GM08714 (cell line): ENCODE data around the gene NGEF.
"Not testable (repeated sequence)": the region's sequence is repeated elsewhere in the genome, so short reads cannot be mapped to it uniquely, and the experiment has no call there.

Experiments used
- H3K4me3 ChIP-seq: fragments of 200-500 bp; sonication (Bioruptor generic); 2 replicates; pipeline ENCODE4 v1.5.1; 2014; ENCODE audit warnings: mild to moderate bottlenecking, low read length, inconsistent platforms
- ZNF274 ChIP-seq: IDR thresholded peaks from 2 replicates; pipeline ENCODE4 v1.6.1; 2012; ENCODE audit warnings: mild to moderate bottlenecking, low read depth, low read length

The NGEF gene

DNA sequence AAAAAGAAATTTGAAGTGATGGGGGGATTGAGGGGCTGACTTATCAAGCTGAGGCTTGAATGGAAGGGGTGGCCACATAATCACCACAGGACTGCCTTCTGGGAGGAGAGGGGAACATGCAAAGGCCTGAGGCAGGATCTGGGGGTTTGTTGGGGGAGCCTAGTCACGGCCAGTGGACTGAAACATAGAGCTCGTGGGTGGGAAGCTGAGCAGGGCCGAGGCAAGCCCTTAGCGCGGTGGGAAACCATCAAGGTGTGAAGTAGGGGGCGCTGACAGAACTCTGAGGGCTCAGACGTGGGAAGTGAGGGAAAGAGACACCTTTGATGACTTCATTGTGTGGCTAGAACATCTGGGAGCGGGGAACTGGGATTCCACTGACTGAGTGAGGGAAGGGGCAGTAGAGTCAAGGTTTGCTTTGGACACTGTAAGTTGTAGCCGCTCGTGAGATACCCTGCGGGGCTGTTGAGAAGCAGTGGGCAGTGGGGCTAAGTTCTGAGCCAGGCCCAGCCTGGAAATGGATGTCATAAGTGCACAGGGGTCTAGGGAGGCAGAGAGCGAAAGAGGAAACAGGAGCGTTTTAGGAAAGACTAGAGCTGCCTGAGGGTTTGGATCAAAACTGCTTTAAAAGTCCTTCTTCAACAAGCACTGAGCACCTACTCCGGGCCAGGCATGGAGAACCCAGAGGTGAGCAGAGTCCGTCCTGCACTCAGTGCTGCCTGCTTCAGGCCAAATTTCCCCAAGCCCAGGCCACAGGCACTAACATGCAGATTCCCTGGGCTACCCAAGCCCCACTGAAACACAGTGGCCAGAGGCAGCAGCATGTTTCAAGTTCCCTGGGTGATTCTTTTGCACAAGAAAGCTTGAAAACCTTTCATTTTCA, 143.7 kb downstream of the NGEF start:
- no peak overlapping the region for H3K4me3 ChIP-seq
- no peak for TF ChIP-seq ZNF274

DNA sequence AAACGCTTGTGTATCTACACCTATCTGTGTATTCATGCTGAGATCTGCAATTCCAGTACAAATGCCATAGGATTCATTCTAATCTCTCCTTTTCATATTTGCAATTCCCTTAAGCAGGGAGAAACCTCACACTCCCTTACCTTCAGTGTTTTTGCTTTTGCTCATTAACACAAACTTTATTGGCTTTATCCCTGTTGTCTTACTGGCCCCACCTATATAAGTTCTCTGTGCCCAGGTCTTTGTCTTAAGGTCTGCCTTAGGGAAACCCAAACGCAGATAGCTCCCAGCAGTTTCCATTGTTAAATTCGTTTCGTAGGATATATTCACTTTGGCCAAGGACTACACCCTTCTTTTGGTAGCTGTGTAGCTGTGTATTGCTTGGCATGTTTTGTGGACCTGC, 147.0 kb downstream of the NGEF start:
- no peak for TF ChIP-seq ZNF274
- no peak overlapping the region for H3K4me3 ChIP-seq

DNA sequence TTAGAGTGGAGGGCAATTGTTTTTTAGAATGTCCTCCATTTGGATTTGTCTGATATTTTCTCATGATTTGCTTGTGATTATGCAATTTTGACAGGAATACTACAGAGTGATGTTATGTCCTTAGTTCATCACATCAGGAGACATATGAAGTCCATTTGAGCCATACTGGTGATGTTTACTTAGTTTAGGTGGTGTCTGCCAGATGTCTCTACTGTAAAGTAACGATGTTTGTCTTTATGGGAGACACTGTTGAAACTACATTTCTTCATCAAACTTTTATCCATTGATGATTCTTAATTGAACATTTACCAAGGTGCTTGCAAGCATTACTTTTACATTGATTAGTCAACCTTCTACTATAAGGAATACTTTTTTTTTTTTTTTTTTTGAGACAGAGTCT, 147.9 kb downstream of the NGEF start:
- no peak for TF ChIP-seq ZNF274
- no peak overlapping the region for H3K4me3 ChIP-seq

DNA sequence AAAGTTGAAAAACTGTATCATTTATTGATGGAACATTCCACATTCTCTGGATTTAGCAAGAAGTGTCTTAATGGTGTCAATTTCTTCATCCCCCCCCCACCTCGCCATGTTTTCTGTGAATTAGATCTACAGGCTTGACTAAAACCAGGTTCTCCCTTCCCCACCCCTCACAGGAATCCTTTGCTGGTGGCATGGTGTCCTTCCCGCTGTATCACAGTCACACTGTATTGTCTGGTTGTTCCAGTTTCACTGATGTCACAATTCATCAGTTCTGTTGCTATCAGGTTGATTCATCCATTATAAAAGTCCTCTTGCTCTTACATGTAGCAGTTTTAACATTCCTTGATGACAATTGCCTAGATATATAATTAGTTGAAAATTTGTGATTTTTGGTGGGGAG, 149.1 kb downstream of the NGEF start:
- TF ChIP-seq ZNF274 = no peak
- no peak overlapping the region for H3K4me3 ChIP-seq

DNA sequence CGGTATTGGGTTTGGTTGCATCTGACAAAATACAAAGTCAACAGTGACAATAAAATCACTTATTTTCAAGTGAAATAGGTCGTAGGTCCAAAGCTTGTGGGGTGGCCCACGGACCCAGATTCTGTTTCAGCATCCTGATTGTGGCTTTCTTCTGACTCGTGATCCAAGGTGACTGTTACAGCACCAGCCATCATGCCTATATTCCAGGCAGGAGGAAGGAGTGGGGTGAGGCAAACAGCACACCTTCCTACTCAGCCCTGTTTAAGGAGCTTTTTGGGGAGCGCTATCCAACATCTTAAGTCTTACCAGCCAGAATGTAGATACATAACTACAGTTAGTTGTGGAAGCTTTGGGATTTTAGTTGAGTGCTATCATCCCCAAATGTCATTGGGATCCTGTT, 151.7 kb downstream of the NGEF start:
- no peak for TF ChIP-seq ZNF274
- H3K4me3 ChIP-seq = no peak overlapping the region

DNA sequence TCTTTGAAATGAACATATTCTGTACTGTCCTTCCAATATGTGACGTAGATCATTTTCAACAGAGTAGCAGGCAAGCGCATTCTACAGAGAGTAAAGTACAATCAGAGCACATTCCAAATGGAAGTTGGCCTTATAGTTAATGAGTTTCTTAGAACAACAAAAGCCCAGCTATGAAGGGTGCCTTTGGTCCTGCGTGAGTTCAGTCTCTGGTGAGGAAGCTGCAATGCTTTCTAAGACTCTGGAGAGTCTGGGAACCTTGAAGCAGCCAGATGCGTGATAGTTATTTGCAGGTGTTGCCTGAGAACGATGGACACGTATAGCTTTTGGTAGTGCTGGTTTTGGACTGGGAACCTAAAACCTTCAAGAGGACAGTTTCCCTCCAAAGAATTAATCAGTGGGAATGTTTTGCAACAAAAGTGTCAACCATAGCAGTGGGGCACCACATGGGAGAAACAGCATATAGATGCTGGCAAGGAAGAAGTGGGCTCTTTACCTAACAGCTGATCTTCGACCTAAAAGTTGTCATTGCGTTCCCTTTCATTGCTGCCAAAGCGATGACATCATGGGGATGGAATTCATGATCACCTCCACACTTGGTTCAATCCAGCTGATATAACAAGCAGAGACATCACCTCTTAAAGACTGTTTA, 152.3 kb downstream of the NGEF start:
- no peak for TF ChIP-seq ZNF274
- H3K4me3 ChIP-seq = no peak overlapping the region

DNA sequence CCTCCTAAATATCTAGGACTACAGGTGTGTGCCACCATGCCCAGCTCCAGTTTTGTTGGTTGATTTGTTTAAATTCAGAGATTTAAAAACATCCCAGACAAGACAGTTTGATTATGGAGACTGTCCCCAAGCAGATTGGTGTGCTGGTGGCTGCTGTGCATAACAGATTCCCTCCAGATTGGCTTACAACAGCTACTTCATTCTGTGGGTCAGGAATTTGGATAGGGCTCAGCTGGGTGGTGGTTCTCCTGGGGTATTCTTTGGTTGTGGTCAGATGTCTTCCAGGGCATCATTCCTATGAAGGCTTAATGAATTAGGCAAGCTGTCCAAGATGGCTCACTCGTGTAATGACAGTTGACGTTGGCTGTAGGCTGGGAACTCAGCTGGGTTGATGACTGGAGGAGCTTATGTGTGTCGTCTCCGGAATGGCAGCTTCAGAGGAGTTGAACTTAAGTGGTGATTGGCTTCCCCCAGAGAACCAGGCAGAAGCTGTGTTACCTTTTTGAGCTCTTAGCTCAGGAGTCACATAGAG, 153.6 kb downstream of the NGEF start:
- TF ChIP-seq ZNF274 = no peak
- H3K4me3 ChIP-seq = no peak overlapping the region

DNA sequence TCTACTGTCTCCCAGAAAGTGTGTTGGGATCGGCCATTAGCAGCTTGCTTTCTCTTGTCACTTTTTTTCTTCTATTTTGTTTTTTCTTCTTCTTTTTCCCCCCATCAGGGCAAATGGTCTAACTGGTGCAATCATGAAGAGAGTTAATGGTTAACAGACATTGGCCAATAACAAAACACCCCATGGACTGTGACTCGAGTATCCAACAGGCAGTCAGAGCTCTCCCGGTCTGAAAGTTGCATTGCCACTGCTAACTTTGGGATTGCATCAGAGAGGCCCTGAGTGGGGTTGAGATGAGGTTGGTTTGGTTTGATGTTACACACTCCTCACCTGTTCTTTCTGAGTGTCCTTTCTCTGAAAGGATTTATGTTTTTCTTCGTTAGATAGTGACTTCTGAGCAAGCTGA, 155.9 kb downstream of the NGEF start:
- TF ChIP-seq ZNF274 = no peak
- H3K4me3 ChIP-seq = no peak overlapping the region

DNA sequence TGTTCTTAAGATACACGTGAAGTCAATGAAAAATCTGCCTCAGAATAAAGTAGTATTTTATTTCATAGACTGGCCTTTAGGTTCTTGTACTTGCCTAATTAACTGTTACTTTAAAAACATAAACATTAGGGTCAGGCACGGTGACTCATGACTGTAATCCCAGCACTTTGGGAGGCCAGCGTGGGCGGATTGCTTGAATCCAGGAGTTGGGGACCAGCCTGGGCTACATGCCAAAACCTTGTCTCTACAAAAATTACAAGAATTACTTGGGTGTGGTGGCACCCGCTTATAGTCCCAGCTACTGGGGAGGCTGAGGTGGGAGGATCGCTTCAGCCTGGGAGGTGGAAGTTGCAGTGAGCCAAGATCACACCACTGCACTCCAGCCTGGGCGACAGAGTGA, 159.0 kb downstream of the NGEF start:
- TF ChIP-seq ZNF274 = no peak
- no peak overlapping the region for H3K4me3 ChIP-seq

DNA sequence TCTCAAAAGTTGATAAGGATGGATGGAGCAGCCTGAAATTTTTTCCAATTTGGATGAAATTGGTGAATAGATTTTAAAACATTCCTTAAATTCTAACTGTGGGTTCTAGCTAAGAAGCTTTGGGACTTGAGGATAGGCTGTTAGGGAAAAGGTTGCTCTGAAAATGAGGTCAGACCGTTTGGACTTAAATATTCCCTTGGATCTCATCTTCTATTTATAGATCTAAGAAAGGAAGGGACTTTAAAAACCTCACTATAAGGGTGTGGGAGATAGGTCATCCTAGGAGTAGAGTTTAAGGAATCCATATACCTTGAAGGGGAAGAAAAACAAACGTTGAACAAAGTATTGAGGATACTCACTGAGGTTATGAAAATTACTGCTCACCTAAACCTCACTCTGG, 160.4 kb downstream of the NGEF start:
- TF ChIP-seq ZNF274 = no peak
- no peak overlapping the region for H3K4me3 ChIP-seq

DNA sequence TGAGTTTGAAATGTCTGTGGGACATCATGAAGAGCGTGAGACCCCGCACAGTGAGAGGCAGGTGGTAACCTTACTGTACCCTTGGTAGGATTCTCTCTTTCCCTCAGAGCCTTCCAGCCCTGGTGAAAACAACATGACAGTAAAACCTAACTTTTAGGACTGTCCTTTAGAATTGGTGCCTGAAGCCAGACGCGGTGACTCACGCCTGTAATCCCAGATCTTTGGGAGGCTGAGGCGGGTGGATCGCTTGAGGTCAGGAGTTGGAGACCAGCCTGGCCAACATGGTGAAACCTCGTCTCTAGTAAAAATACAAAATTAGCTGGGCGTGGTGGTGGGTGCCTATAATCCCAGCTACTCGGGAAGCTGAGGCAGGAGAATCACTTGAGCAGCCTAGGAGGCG, 161.0 kb downstream of the NGEF start:
- H3K4me3 ChIP-seq = not testable (repeated sequence)

DNA sequence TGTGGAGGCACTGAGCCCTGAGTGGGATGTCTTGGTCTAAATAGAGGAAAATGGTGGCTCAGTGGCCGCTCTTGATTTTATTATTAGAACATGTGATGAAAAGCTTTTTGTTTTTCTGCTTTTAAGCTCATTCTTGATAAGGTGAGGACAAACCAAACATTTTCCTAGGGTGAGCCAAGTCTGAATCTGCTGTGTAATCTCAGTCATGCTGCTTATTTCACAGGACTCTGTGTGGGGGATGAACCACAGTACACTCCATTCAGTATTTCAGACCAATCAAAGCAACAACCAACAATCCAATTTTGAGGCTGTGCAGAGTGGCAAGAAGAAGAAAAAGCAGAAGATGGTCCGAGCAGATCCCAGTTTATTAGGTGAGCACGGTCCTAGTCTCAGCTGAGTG, 163.0 kb downstream of the NGEF start:
- no peak for TF ChIP-seq ZNF274
- H3K4me3 ChIP-seq = no peak overlapping the region

DNA sequence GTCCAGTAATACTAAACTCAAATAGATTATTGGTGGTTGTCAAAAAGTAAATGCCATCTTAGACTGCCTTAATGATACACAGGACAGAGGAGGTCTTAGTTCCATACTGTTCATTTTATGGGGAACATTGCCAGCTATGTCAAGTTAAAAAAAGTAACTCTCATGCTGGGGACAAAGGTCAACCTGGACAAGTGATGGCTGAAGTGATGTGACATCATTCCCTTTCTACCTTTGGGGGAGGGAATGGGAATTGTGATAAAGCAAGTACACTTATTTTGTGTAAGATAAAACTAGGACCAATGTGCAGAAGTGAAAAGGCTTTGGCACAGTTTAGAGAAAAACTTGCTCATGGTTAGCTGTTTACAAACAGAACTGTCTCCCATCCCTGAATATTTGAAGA, 167.0 kb downstream of the NGEF start:
- no peak overlapping the region for H3K4me3 ChIP-seq
- no peak for TF ChIP-seq ZNF274

DNA sequence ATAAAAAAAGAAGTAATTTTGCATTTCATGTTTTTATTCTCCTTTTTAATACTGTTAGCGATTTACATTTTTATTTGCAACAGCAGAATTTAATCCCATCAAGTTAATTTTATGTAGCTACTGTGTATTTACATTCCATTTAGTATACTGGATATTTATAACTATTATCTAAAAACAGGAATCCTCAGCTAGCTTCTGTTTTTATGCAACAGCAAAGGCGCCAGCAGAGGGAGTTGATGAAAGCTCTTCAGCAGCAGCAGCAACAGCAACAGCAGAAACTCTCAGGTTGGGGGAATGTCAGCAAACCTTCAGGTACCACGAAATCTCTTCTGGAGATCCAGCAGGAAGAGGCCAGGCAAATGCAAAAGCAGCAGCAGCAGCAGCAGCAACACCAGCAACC, 169.2 kb downstream of the NGEF start:
- H3K4me3 ChIP-seq = no peak overlapping the region
- no peak for TF ChIP-seq ZNF274

DNA sequence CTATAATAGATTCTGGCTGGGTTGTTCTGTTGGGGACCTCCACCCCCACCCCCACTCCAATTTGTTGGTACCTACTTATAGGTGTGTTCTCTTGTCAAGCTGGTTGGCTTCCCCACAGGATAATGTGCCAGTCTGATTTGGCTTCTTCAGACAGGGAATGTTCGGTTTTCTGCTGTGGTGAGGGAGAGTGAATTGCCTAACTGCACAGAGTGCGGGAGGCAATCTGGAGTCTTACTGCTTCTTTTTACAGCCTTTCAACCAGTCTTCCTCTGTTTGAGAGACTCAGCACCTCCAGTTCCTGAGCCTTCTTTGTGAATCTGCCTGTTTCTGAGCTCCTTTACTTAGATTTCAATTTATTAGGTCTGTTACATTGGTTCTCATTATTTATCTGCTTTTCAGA, 170.4 kb downstream of the NGEF start:
- no peak overlapping the region for H3K4me3 ChIP-seq
- TF ChIP-seq ZNF274 = no peak
